ENCODE measurements around the gene BAIAP3. TPM values are rescaled to one million over a fixed set of nuclear protein-coding genes. Genes with fewer than 3 reads are reported as not detected.

The BAIAP3 gene
- total RNA-seq, 1 donor from 2014 or later = 3.0 TPM

GRCh38 chr16:1379304-1380076 is 46.0 kb downstream of the BAIAP3 start:
- peaks cover 17% of the 10 kb centered on the region for H3K36me3 ChIP-seq
- TF ChIP-seq CTCF (IDR thresholded peaks at IDR 0.05) = no peak
- DNase-seq = peak; percentile 76
- H3K27ac ChIP-seq = peak overlapping the region; percentile 70
- H3K27me3 ChIP-seq = no peaks in the 10 kb centered on the region
- no peaks in the 10 kb centered on the region for H3K9me3 ChIP-seq
- intact Hi-C loops (cut with DNase I) = no loop called here
- H3K4me1 ChIP-seq = peaks cover 11% of the 10 kb centered on the region
- peak overlapping the region; percentile 51 for H3K4me3 ChIP-seq
- ATAC-seq = peak; percentile 86

- Histone ChIP-seq H3K27me3 (no peaks in the 10 kb centered on the region), H3K27ac (no peak overlapping the region), H3K4me3 (no peak overlapping the region), H3K4me1 (peaks cover 11% of the 10 kb centered on the region), H3K36me3 (peaks cover 21% of the 10 kb centered on the region), H3K9me3 (no peaks in the 10 kb centered on the region)
- TF ChIP-seq CTCF (IDR thresholded peaks at IDR 0.05) = no peak
- DNase-seq (no peak), ATAC-seq (no peak)
- intact Hi-C loops (cut with DNase I) = no loop called here
Observed at GRCh38 chr16:1380195-1380594, 46.8 kb downstream of the BAIAP3 start.

- Histone ChIP-seq H3K36me3 (peaks cover 21% of the 10 kb centered on the region), H3K9me3 (no peaks in the 10 kb centered on the region), H3K27ac (no peak overlapping the region), H3K4me3 (no peak overlapping the region), H3K4me1 (peaks cover 11% of the 10 kb centered on the region), H3K27me3 (no peaks in the 10 kb centered on the region)
- no peak for TF ChIP-seq CTCF (IDR thresholded peaks at IDR 0.05)
- ATAC-seq = no peak
- intact Hi-C loops (cut with DNase I) = no loop called here
- DNase-seq = no peak
Observed at GRCh38 chr16:1381612-1382406, 48.4 kb downstream of the BAIAP3 start.

- Histone ChIP-seq H3K27ac (no peak overlapping the region), H3K9me3 (no peaks in the 10 kb centered on the region), H3K36me3 (peaks cover 26% of the 10 kb centered on the region), H3K4me1 (peaks cover 8% of the 10 kb centered on the region), H3K27me3 (no peaks in the 10 kb centered on the region), H3K4me3 (no peak overlapping the region)
- TF ChIP-seq CTCF (IDR thresholded peaks at IDR 0.05) = no peak
- DNase-seq = no peak
- intact Hi-C loops (cut with DNase I) = no loop called here
- ATAC-seq = no peak
Observed at GRCh38 chr16:1383556-1383955, 50.1 kb downstream of the BAIAP3 start.

- no peaks in the 10 kb centered on the region for H3K27me3 ChIP-seq
- ATAC-seq = no peak
- H3K27ac ChIP-seq = no peak overlapping the region
- TF ChIP-seq CTCF (IDR thresholded peaks at IDR 0.05) = no peak
- H3K9me3 ChIP-seq = no peaks in the 10 kb centered on the region
- H3K4me3 ChIP-seq = no peak overlapping the region
- H3K4me1 ChIP-seq = no peaks in the 10 kb centered on the region
- H3K36me3 ChIP-seq = peaks cover 42% of the 10 kb centered on the region
- DNase-seq = no peak
- intact Hi-C loops (cut with DNase I) = no loop called here
Observed at GRCh38 chr16:1385232-1385631, 51.8 kb downstream of the BAIAP3 start.
